GM20000 (cell line): ENCODE measurements around the gene DCTPP1.

Source experiments
- DNase-seq: peaks from one replicate; pipeline ENCODE4 v3.0.0; 2012; ENCODE audit warnings: low spot score
- CTCF ChIP-seq: IDR thresholded peaks from 2 replicates; pipeline ENCODE4 v1.5.1; 2012; ENCODE audit warnings: mild to moderate bottlenecking, control low read depth; ENCODE audit errors: extremely low read depth, missing control alignments

The DCTPP1 gene

GRCh38 chr16:30407804-30408534 lies 21.9 kb downstream of the DCTPP1 start:
- TF ChIP-seq CTCF: no peak
- DNase-seq: no peak

- TF ChIP-seq CTCF: no peak
- peak; percentile 96 for DNase-seq
Observed at GRCh38 chr16:30407102-30407803, 22.6 kb downstream of the DCTPP1 start, which contains the start of gene ZNF771. TSS of gene ZNF771 (plus strand) at chr16:30407606. CDS start at chr16:30408054, 448 bp downstream.

- DNase-seq: no peak
- no peak for TF ChIP-seq CTCF
Observed at GRCh38 chr16:30406795-30407101, 23.1 kb downstream of the DCTPP1 start.

GRCh38 chr16:30401768-30402425 lies 27.9 kb downstream of the DCTPP1 start:
- DNase-seq: no peak
- TF ChIP-seq CTCF: no peak

GRCh38 chr16:30399435-30400186 lies 30.2 kb downstream of the DCTPP1 start:
- TF ChIP-seq CTCF: no peak
- DNase-seq: no peak

DNA sequence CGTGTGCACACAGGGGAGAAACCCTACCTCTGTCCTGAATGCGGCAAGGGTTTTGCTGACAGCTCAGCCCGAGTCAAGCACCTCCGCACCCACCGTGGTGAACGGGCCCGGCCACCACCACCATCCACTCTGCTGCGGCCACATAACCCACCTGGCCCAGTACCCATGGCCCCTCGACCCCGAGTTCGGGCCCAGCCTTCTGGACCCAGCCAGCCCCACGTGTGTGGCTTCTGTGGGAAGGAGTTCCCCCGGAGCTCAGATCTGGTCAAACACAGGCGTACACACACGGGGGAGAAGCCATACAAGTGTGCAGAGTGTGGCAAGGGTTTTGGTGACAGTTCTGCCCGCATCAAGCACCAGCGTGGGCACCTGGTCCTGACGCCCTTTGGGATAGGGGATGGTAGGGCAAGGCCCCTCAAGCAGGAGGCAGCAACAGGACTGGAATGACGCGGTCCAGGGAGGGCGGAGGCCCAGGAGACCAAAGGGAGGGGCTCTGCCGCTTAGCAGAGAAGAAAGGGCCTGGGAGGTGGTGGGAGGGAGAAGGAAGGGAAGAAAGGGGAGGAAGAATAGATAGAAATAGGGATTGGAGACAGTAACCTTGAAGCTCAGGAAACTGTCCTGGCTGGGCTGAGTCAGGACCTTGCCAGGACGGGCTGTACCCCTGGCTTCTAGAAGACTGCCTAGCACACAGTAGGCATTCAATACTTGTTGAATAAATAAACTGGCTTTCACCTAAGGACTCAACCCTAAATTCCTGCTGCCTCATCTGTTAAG lies 31.0 kb downstream of the DCTPP1 start:
- TF ChIP-seq CTCF: no peak
- DNase-seq: no peak
